ENCODE measurements around the gene RPA3. TPM values are rescaled to one million over a fixed set of nuclear protein-coding genes. Genes with fewer than 3 reads are reported as not detected.
A peak's percentile ranks its signal among the peaks of the same experiment; 100 is the strongest.

RPA3 gene
- total and polyA plus RNA-seq, 9 of the 15 experiments (the other 6 are each of a cell fraction or from before 2014, with no cell fraction given), result 68.5 to 265 (median 125) TPM

GRCh38 chr7:7750571-7751242, 32.3 kb upstream of the RPA3 start:
- no peaks in the 10 kb centered on the region for H3K9me1 ChIP-seq (ENCODE audit: control insufficient read depth, insufficient read depth, low read length)
- no peaks in the 10 kb centered on the region for H3K9me3 ChIP-seq (replicated peaks; ENCODE audit: control insufficient read depth, insufficient read depth, low read depth, low read length)
- H3K27me3 ChIP-seq (ENCODE audit: control insufficient read depth in 2 of 2, insufficient read depth in 2 of 2, low read length in 2 of 2), result no peaks in the 10 kb centered on the region
- intact Hi-C loops (cut with micrococcal nuclease) (no loop called here), in situ Hi-C loops (cut with MboI) (no loop called here)
- H3K36me3 ChIP-seq (ENCODE audit: control insufficient read depth, insufficient read depth, low read length), result no peaks in the 10 kb centered on the region
- H3K27ac ChIP-seq (ENCODE audit: extremely low read depth, low read depth, low read length), result no peak overlapping the region
- H3K79me2 ChIP-seq (ENCODE audit: control insufficient read depth, insufficient read depth, low read length), result no peaks in the 10 kb centered on the region
- no peak overlapping the region for H2AFZ ChIP-seq (ENCODE audit: low read depth, low read length)
- ATAC-seq, result no peak
- no peak overlapping the region for H3K4me2 ChIP-seq (ENCODE audit: insufficient read depth, low read length)
- H3K4me1 ChIP-seq (replicated peaks in 1 of 2; ENCODE audit: control insufficient read depth in 2 of 2, insufficient read depth in 2 of 2, low read length in 2 of 2), result no peaks in the 10 kb centered on the region
- no peak overlapping the region for H3K4me3 ChIP-seq
- H4K20me1 ChIP-seq (replicated peaks; ENCODE audit: control insufficient read depth, insufficient read depth, low read length), result no peaks in the 10 kb centered on the region
- FAIRE-seq, result no peak
- ChIA-PET POLR2A (no interaction called here), CTCF (ENCODE audit: low intra/inter-chr PET ratio) (no interaction called here)
- BruUV-seq (replicated peaks), result no TSS peak
- 38% methylated on average over 2 of the region's 2 CpGs for WGBS (ENCODE audit: insufficient coverage, low coverage, missing lambda C conversion rate)
- no peak overlapping the region for H3K9ac ChIP-seq (ENCODE audit: insufficient read depth in 1 of 2, low read depth in 2 of 2, low read length in 2 of 2)
- DNase-seq (ENCODE audit: extremely low read depth in 1 of 4, low spot score in 3 of 4), result no peak
- TF ChIP-seq MEIS2 (IDR thresholded peaks at IDR 0.05; ENCODE audit: partially characterized antibody), result no peak
- TF ChIP-seq STAT6 (CRISPR knock-in tag; IDR thresholded peaks at IDR 0.05), result no peak
- no peak for TF ChIP-seq ZNF79 (CRISPR knock-in tag; IDR thresholded peaks at IDR 0.05; ENCODE audit: low read depth)
- TF ChIP-seq CTCF (IDR thresholded peaks at IDR 0.05 in 2 of 3, conservative IDR thresholded peaks at IDR 0.05 in 1 of 3; ENCODE audit: insufficient read depth in 2 of 3, low read depth in 1 of 3, low read length in 3 of 3), result no peak
- no peak for TF ChIP-seq RBM22 (IDR thresholded peaks at IDR 0.05; ENCODE audit: low read depth, low read length, poor library complexity, severe bottlenecking)
- TF ChIP-seq PRDM10 (IDR thresholded peaks at IDR 0.05; ENCODE audit: partially characterized antibody), result no peak
- TF ChIP-seq HDGF (IDR thresholded peaks at IDR 0.05), result no peak
- TF ChIP-seq ZKSCAN3 (CRISPR knock-in tag; IDR thresholded peaks at IDR 0.05), result no peak
- no peak for TF ChIP-seq TAF1 (IDR thresholded peaks at IDR 0.05; ENCODE audit: control insufficient read depth, extremely low read depth, insufficient read depth, low read length, severe bottlenecking)
- TF ChIP-seq GATAD2B (IDR thresholded peaks at IDR 0.05; ENCODE audit: borderline replicate concordance), result no peak
- TF ChIP-seq FOXJ3 (CRISPR knock-in tag; IDR thresholded peaks at IDR 0.05), result no peak
- no peak for TF ChIP-seq TFAM (CRISPR knock-in tag; conservative IDR thresholded peaks at IDR 0.05)
- TF ChIP-seq ZNF274 (IDR thresholded peaks at IDR 0.05; ENCODE audit: borderline replicate concordance, low read depth, low read length), result no peak
- TF ChIP-seq SMARCA5 (IDR thresholded peaks at IDR 0.05), result peak; percentile 24; the same call in 1 of the 2 replicates
